ENCODE data around the gene CKS1B.
A peak's percentile ranks its signal among the peaks of the same experiment; 100 is the strongest.

Gene CKS1B

GRCh38 chr1:155003227-155003765 is 28.8 kb downstream of the CKS1B start:
- DNase-seq, result peak; percentile 64

GRCh38 chr1:155003766-155004351 is 29.4 kb downstream of the CKS1B start:
- DNase-seq, result peak; percentile 66

GRCh38 chr1:155004352-155005075 is 30.0 kb downstream of the CKS1B start:
- DNase-seq, result no peak

DNA sequence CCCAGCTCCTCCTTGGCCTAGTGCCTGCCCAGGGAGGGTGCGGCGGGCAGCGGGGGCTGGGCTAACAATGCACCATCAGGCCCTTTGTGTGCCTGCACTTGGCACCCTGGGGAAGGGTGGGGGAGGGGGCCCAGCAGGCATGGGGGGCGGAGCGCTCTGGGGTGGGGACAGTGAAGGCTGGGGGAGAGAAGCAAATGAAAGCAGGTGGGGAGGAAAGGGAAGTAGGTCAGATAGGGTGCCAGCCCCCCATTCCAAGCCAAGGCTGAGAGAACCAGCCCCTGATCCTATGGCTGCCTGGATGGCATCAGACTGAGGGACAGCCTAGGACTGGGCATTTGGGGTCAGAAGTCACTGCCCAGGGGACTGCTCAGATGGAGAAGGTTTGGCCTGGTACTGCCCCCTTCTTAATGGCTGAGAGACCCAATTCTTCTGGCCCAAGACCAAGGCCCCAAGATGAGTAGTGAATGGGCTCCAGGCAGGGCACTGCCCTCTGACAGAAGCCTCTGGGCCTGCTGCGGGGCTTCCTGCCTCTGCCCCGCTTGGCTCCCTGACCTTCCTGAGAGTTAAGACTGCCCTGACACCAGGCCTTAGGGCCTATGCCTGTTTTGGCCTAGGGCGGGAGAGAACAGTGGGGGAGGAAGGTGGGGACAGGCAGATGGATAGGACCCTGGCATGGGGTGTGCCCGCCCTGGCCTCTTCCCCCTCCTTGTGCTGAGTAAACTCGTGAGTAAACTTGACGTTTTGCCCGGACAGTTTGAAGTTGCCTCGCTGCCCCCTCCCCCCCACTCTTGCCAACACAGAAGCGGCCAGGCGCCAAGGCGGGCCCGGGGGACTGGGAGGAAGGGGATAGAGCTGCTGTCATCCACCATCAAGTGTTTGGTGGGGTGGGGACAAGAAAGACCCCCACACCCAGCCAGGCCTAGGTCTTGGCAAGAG is 30.9 kb downstream of the CKS1B start:
- no peak for DNase-seq

DNA sequence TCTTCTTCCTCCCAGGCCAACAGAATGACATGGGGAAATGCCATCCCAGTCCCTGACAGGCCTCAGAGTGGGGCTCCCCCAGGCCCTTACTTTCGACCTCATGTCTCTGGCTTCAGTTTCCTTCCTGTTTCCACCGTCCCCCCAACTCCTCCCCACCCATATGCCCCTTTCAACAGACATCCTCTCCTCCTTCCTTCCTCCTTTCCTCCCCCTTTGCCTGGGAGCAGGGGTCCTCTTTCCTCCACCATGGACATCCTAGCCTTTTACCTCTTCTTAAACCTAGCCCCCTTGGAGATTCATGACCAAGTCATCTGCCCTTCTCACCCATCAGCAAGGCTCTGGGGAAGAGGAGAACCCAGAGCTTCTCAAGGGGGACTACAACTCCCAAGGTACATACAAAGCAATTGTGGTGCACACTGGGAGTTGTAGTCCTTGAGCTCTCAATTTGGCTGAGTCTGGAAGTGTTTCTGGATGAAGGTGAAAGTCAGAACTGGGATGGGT is 32.2 kb downstream of the CKS1B start:
- DNase-seq, result peak; percentile 29

GRCh38 chr1:155007251-155007828 is 32.9 kb downstream of the CKS1B start:
- no peak for DNase-seq

DNA sequence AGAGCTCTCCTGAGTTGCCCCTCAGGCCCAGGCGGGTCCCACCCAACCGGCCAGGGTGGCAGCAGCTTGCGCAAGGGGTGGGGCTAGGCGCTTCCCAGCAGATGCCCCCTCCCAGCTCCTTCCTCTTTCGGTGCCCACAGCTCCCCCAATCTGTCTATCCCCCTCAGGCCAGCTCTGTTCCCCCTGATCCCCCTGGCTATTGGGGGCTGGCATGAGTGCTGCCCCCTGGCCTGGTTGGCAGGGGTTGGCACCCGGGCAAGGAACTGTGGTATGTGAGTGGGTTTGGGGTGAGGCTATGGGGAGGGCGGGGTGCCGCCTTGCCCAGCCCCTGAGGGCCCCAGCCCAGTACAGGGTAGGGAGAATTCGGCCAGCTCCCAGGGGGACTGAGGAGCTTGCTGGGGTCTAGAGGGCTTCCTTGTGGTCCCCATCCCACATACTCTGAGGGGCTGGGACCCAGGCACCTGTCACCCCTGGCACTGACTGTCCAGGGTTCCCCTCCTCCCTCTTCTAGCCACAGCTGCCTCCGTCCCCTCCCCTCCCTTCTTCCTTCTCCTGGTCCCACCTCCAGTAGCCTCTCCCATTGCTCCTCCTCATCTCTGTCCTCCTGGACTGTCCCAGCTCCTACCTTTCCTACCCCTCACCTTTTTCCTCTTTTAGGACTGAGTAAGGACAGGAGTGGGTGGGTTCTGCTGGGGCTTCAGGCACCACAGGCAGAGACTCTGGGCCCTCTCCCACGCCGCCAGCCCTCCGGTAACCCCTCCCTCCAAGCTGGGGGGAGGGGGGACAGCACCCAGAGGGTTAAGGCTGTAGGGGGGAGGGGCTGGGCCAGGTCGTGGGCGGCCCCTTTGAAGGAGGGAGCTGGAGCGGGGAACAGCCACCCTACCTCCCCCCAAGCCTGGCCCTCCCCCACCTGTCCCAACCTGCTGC is 33.8 kb downstream of the CKS1B start:
- no peak for DNase-seq

- no peak for DNase-seq
Observed at GRCh38 chr1:155009221-155009711, 34.8 kb downstream of the CKS1B start.

- no peak for DNase-seq
Observed at GRCh38 chr1:155009742-155010141, 35.3 kb downstream of the CKS1B start.

DNA sequence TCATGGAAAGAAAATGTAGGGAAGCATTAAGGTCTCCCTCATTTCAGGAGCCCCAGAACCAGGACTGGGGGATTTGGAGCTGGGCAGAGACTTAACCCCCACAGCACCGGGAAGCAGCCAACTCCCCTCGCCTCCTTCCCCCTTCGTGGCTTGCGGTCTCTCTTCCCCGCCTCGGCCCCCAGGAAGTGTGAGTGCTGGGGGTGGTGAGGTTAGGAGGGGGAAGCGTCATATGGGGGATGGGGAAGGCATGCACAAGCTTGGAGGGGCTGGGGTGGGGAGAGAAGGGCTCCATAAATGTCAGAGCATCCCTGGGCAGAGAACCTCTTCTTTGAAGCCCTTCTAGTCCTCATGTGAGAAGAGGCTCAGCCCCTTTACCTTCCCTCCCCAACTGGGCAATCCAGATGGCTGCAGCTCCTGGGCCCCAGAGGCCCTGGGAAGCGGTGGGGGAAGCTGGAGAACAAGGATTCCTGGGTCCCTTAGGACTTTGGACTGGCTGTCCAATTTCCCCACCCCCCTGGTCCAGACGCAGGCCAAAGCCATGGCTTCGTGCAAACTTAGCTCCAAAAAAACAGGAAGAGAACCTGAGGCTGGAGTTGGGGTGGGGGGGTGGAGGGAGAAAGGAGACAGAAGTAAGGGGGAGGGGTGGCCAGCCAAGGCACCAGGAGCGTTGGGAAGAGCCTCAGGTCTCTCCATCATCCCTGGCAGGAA is 35.9 kb downstream of the CKS1B start:
- DNase-seq, result no peak

GRCh38 chr1:155011004-155011416 is 36.5 kb downstream of the CKS1B start:
- no peak for DNase-seq

DNA sequence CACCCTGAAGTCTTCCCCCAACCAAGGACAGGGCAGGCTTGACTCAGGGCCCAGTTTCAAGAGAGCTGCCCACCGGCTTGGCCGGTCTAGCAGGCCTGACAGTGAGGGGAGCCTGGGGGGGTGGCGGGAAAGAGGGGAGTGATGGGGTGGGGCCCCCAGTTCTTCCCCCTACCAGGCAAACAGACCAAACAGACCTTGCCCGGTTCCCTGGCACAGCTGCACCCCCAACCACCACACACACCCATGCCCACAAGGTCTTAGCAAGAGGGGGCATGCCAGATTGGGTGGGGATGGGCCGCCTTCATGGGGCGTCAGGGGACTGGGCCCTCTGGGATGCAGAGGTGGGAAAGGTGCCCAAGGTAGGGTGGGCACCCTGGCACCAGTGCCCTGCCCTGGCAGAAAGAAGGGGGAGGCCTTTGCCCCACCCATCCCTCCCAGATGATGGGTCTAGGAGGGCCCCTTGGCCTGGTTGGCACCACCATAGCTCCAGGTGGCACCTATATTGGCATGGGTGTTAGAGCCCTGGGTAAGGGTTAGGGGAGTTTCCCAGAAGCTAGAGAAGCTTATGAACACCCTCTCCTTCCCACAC is 37.0 kb downstream of the CKS1B start:
- no peak for DNase-seq

- no peak for DNase-seq
Observed at GRCh38 chr1:155012026-155012546, 37.6 kb downstream of the CKS1B start.

GRCh38 chr1:155012776-155013602 is 38.5 kb downstream of the CKS1B start:
- DNase-seq, result no peak

DNA sequence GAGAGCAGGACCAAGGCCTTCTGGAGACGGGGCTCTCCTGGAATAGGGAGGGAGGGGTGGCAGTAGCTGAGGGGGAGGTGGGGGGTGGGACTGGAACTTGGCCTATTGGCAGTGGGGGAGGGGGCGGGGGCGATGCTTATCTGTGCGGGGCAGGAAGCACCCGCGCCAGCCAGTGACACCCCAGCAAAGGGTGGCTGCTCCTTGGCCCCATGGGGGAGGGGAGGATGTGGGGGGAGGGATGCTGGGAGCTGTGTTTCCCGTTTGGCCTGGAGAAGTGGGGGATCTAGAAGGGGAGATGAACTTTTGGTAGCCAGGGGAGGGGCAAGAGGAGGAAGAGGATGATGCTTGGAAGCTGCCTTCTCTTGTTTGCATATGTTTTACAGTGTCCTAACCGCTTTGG is 39.2 kb downstream of the CKS1B start:
- DNase-seq, result no peak

DNA sequence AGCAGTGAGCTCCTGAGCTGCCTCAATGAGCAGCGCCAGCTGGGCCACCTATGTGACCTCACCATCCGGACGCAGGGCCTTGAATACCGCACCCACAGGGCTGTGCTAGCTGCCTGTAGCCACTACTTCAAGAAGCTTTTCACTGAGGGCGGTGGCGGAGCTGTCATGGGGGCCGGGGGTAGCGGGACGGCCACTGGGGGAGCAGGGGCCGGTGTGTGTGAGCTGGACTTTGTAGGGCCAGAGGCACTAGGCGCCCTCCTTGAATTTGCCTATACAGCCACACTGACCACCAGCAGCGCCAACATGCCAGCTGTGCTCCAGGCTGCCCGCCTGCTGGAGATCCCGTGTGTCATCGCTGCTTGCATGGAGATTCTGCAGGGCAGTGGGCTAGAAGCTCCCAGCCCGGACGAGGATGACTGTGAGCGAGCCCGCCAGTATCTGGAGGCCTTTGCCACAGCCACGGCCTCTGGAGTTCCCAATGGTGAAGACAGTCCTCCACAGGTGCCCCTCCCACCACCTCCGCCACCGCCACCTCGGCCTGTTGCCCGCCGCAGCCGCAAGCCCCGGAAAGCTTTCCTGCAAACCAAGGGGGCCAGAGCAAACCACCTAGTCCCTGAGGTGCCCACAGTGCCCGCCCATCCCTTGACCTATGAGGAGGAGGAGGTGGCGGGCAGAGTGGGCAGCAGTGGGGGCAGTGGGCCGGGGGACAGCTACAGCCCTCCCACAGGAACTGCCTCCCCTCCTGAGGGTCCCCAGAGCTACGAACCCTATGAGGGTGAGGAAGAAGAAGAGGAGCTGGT is 40.4 kb downstream of the CKS1B start:
- DNase-seq, result no peak

GRCh38 chr1:155015527-155016230 is 41.2 kb downstream of the CKS1B start:
- no peak for DNase-seq
